Glutamatergic neuron (in vitro differentiated cells): ENCODE data around the gene FBXW10. TPM values are rescaled to one million over a fixed set of nuclear protein-coding genes. Genes with fewer than 3 reads are reported as not detected.
A peak's percentile ranks its signal among the peaks of the same experiment; 100 is the strongest.
"Not testable (repeated sequence)": the region's sequence is repeated elsewhere in the genome, so short reads cannot be mapped to it uniquely, and the experiment has no call there.

Experiments used
- DNase-seq: peaks from one replicate; pipeline ENCODE4 v3.0.0; 2022
- H3K27ac Mint-ChIP-seq: one replicate; pipeline ENCODE4 v1.8.0; 2020; ENCODE audit warnings: mild to moderate bottlenecking, mixed read lengths, inconsistent platforms; ENCODE audit not compliant: unreplicated experiment
- H3K27me3 Mint-ChIP-seq: one replicate; pipeline ENCODE4 v1.8.0; 2020; ENCODE audit warnings: mild to moderate bottlenecking, moderate library complexity, mixed read lengths, inconsistent platforms; ENCODE audit not compliant: unreplicated experiment
- H3K36me3 Mint-ChIP-seq: one replicate; pipeline ENCODE4 v1.8.0; 2020; ENCODE audit warnings: mild to moderate bottlenecking, mixed read lengths, inconsistent platforms; ENCODE audit not compliant: unreplicated experiment
- H3K4me1 Mint-ChIP-seq: one replicate; pipeline ENCODE4 v1.8.0; 2020; ENCODE audit warnings: mild to moderate bottlenecking, low read depth, mixed read lengths, inconsistent platforms; ENCODE audit not compliant: unreplicated experiment
- H3K4me3 Mint-ChIP-seq: one replicate; pipeline ENCODE4 v1.8.0; 2020; ENCODE audit warnings: mild to moderate bottlenecking, mixed read lengths, inconsistent platforms; ENCODE audit not compliant: unreplicated experiment
- H3K9me3 Mint-ChIP-seq: one replicate; pipeline ENCODE4 v1.8.0; 2020; ENCODE audit warnings: mild to moderate bottlenecking, moderate library complexity, mixed read lengths, inconsistent platforms; ENCODE audit not compliant: unreplicated experiment
- total RNA-seq: library from RNA; stranded (reverse); fragmentation: NEBNext Ultra II Directional; extraction: Animal tissue kit (Norgen Biotek cat#: 25700); gene quantifications from one replicate; pipeline ENCODE4 v1.2.1, GENCODE V29; 2021; ENCODE audit not compliant: unreplicated experiment
- TF ChIP-seq, protein P1 (sequence below): fragments of 200-600 bp; sonication (generic); IDR thresholded peaks from one replicate; pipeline ENCODE4 v1.5.0; 2021; ENCODE audit not compliant: partially characterized antibody, unreplicated experiment

The FBXW10 gene
- total RNA-seq, 1 donor from 2014 or later = not detected

DNA sequence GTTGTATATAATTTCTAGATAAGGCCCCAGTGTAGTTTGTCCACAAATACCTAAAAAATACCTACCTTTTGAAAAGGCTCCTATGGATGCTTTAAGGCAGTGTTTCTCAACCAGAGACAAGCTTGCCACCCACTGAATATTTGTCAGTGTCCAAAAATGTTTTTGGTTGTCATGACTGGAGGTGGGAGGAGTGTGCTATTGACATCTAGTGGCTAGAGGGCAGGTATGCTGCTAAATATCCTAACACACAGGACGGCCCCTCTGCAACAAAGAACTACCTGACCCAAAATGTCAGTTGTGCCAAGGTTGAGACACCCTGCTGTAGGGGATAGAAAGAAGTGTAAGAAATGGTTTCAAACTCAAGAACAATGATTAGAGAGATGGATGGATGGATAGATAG, 47.5 kb downstream of the FBXW10 start:
- not testable (repeated sequence) for H3K9me3 Mint-ChIP-seq, H3K4me1 Mint-ChIP-seq, H3K27me3 Mint-ChIP-seq, H3K36me3 Mint-ChIP-seq, H3K27ac Mint-ChIP-seq, H3K4me3 Mint-ChIP-seq, DNase-seq

DNA sequence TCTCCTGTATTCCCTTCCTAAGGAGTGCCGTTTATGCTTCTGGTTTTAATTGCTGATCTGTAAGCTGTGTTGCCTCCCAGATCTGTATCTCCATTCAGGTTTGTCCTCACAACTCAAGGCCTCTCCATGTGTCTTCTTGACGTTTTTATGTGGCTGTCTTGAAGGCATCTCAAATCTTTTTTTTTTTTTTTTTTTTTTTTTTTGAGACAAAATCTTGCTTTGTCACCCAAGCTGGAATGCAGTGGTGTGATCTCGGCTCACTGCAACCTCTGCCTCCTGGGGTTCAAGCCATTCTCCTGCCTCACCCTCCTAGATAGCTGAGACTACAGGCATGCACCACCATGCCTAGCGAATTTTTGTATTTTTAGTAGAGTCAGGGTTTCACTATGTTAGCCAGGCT, 51.0 kb downstream of the FBXW10 start:
- DNase-seq, H3K27ac Mint-ChIP-seq, H3K4me1 Mint-ChIP-seq, H3K36me3 Mint-ChIP-seq, H3K4me3 Mint-ChIP-seq, H3K27me3 Mint-ChIP-seq, H3K9me3 Mint-ChIP-seq: not testable (repeated sequence)

DNA sequence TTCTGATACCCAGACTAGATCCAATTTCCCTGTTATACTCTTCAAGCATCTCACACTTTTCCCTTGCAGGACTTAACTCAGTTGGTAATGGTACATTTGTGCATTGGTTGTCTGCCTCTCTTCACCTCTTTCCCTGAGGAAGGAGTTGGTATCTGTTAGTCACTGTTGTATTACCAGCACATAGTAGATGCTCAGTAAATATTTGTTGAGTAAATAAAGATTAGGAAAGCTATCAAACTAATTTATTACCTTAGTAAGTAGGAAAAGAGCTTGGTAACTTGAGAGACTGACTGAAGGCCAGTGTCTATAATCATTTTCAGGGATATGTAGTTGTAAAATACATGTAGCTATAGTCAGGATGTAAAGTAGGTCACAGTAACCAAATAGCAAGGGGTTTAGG, 53.0 kb downstream of the FBXW10 start:
- H3K4me1 Mint-ChIP-seq, H3K4me3 Mint-ChIP-seq, H3K27me3 Mint-ChIP-seq, H3K27ac Mint-ChIP-seq, H3K36me3 Mint-ChIP-seq, DNase-seq, H3K9me3 Mint-ChIP-seq: not testable (repeated sequence)

DNA sequence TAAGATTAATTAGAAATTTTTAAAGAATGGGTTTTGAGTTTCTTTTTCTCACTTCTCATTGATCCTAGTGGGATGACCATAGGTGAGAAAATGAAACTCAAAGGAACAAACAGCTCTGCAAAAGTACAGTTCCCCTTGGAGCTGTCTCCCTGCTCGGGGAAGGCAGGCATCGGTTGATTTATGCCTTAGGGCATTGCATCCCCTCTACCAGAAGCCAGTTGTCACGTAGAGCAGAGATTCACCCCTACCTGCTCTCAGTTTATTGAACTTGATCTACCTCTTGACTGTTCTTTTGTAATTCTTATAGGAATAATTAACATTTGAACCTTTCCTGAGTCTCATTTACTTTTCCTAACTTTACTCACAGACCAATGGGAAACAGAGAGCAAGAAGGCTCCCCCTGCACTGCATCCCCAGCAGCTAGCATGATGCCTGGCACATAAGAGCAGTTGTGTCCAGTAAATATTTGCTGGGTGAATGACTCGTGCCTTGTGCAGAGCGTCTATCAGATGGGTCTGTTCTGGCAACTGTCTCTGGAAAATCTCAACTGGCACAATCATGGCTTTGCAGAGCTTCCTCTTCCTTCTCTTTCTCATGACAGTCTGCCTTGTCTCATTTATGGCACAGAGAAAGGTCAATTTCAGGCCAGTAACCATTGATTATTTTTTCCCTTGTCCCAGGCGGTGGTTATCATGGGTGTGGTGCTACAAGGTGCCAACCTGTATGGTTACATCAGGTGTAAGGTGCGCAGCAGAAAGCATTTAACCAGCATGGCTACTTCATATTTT, 59.8 kb downstream of the FBXW10 start:
- not testable (repeated sequence) for H3K27ac Mint-ChIP-seq, H3K4me3 Mint-ChIP-seq, H3K27me3 Mint-ChIP-seq, DNase-seq, H3K36me3 Mint-ChIP-seq, H3K4me1 Mint-ChIP-seq, H3K9me3 Mint-ChIP-seq

DNA sequence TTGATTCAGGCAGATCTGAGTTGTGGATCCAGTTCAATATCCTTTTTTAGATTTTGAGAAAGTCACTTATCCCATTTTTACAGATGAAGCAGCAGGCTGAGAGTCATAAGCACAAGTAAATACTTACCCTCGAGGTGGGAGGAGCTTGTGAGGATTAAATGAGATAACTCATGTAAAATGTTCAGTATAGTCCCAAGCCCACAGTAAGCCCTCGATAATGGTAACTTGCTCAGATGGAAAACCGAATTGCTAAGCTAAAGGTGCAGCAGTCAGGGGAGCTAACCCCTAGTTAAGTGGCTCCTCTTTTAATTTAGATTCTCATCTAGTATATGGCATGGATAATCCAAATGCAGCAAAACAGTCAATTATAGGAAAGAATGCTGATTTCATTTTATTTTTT, 72.1 kb downstream of the FBXW10 start:
- not testable (repeated sequence) for H3K9me3 Mint-ChIP-seq, H3K4me1 Mint-ChIP-seq, H3K4me3 Mint-ChIP-seq, DNase-seq, H3K36me3 Mint-ChIP-seq, H3K27ac Mint-ChIP-seq, H3K27me3 Mint-ChIP-seq

DNA sequence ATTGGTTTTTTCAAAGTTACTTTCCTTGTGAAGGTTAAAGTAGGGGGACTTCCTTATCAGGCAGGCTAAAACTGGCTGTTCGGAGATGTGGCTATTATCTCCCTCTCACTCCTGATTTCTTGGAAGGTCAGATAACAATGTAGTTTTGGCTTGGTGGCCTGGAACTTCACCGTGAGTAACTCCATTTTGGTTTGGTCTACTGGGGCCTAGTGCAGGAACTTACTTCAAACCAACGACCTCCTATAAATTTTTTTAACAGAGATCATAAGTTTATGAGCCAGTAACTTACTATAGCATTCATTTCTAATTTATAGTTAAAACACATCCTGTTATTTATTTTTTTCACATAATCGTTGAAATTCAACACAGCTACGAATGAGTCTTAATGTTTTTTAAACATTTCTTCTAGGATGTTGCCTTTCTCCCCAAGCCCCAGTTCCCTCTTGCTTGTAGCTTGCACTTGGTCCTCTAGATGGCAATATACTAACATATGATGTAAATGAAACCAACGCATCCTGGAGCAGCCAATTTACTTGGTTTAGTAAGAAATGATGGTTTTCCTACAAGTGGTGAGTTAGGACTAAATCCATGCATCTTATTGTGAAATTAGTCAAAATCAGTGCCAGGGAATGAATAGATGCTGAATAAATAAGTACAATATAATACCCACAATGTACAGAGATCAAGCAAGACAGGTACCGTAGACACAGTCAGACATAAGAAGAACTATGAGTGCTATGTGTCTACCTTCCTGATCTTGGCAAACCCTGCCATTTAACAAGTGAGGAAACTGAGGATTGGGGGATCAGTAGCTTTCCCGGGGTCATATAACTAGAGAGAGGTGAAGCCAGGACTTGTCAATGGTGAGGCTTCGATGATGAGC, 72.9 kb downstream of the FBXW10 start:
- not testable (repeated sequence) for H3K4me3 Mint-ChIP-seq, H3K27ac Mint-ChIP-seq, DNase-seq, H3K4me1 Mint-ChIP-seq, H3K36me3 Mint-ChIP-seq, H3K27me3 Mint-ChIP-seq, H3K9me3 Mint-ChIP-seq
- TF ChIP-seq, protein P1, sequence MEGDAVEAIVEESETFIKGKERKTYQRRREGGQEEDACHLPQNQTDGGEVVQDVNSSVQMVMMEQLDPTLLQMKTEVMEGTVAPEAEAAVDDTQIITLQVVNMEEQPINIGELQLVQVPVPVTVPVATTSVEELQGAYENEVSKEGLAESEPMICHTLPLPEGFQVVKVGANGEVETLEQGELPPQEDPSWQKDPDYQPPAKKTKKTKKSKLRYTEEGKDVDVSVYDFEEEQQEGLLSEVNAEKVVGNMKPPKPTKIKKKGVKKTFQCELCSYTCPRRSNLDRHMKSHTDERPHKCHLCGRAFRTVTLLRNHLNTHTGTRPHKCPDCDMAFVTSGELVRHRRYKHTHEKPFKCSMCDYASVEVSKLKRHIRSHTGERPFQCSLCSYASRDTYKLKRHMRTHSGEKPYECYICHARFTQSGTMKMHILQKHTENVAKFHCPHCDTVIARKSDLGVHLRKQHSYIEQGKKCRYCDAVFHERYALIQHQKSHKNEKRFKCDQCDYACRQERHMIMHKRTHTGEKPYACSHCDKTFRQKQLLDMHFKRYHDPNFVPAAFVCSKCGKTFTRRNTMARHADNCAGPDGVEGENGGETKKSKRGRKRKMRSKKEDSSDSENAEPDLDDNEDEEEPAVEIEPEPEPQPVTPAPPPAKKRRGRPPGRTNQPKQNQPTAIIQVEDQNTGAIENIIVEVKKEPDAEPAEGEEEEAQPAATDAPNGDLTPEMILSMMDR = peak; percentile 42

DNA sequence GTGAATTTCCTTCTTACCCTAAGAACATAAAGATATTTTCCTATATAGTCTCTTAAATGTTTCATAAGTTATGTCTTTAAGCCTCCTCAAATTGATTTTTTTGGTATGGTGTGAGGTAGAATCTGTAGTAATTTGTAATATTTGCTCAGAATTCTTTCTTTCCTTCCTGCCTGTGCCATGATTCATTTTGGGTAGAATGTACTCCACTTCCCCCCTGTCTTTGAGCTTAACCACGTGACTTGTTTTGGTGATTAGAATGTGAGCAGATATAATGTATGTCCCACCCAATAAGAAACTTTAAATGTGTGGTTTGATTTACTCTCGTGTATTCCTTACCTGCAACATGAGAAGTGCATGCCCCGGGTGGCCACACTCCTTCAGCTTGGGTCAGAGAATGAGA, 77.6 kb downstream of the FBXW10 start:
- not testable (repeated sequence) for DNase-seq, H3K4me1 Mint-ChIP-seq, H3K36me3 Mint-ChIP-seq, H3K4me3 Mint-ChIP-seq, H3K9me3 Mint-ChIP-seq, H3K27me3 Mint-ChIP-seq, H3K27ac Mint-ChIP-seq

DNA sequence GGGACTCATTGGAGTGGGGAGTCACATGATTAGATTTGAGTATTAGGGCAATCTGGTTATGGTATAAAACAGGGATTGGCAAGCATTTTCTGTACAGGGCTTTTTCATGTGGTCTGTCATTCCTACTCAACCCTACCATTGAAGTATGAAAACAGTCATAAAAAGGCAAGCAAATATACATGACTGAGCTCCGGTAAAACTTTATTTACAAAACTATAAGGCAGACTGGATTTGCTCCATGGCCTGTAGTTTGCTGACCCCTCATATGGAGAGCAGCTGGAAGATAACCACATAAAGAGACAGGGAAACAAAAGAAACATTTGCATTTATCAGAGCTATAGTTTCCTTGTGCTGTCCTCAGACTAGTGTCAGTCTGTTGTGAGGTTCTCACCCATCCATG, 83.8 kb downstream of the FBXW10 start:
- not testable (repeated sequence) for H3K9me3 Mint-ChIP-seq, H3K36me3 Mint-ChIP-seq, H3K27ac Mint-ChIP-seq, H3K4me3 Mint-ChIP-seq, H3K4me1 Mint-ChIP-seq, DNase-seq, H3K27me3 Mint-ChIP-seq

Other genes starting within 250 kb of the FBXW10 start
- 0.44 TPM for gene TBC1D28, start 99.7 kb upstream of the FBXW10 start, total RNA-seq
- 31.4 TPM for gene FOXO3B, start 61.7 kb upstream of the FBXW10 start, total RNA-seq
- gene TVP23B, start 37.1 kb downstream of the FBXW10 start, total RNA-seq = 35.9 TPM
- 76.0 TPM for gene PRPSAP2, start 114.1 kb downstream of the FBXW10 start, total RNA-seq
- gene SLC5A10, start 208.1 kb downstream of the FBXW10 start, total RNA-seq = not detected